HEK293 (cell line): Measurements from ENCODE around the gene SAPCD1.
A peak's percentile ranks its signal among the peaks of the same experiment; 100 is the strongest.

ENCODE experiments used
- AEBP2 ChIP-seq: fragments of 450-650 bp; formaldehyde crosslinking; IDR thresholded peaks from 2 replicates; pipeline ENCODE4 v1.5.1; 2016; ENCODE audit warnings: missing biosample characterization, missing genetic modification characterization, borderline replicate concordance
- ATF2 ChIP-seq: fragments of 450-650 bp; formaldehyde crosslinking; IDR thresholded peaks from 2 replicates; pipeline ENCODE4 v1.5.1; 2016; ENCODE audit warnings: missing biosample characterization, missing genetic modification characterization, low read depth
- GLI4 ChIP-seq: fragments of 450-650 bp; formaldehyde crosslinking; IDR thresholded peaks from 2 replicates; pipeline ENCODE4 v1.5.1; 2016; ENCODE audit warnings: missing biosample characterization, missing genetic modification characterization
- HOXC10 ChIP-seq: sonication (generic); formaldehyde crosslinking; IDR thresholded peaks from 2 replicates; pipeline ENCODE4 v1.8.1; 2023; ENCODE audit warnings: mild to moderate bottlenecking, missing genetic modification reagents
- KLF10 ChIP-seq: fragments of 450-650 bp; IDR thresholded peaks from 2 replicates; pipeline ENCODE4 v1.5.1; 2018; ENCODE audit warnings: missing biosample characterization, mild to moderate bottlenecking, missing genetic modification characterization
- MZF1 ChIP-seq: fragments of 450-650 bp; formaldehyde crosslinking; IDR thresholded peaks from 2 replicates; pipeline ENCODE4 v1.5.1; 2017; ENCODE audit warnings: missing biosample characterization, missing genetic modification characterization, borderline replicate concordance
- RBAK ChIP-seq: fragments of 450-650 bp; formaldehyde crosslinking; IDR thresholded peaks from 2 replicates; pipeline ENCODE4 v1.5.1; 2016; ENCODE audit warnings: missing biosample characterization, missing genetic modification characterization
- REPIN1 ChIP-seq: fragments of 450-650 bp; formaldehyde crosslinking; IDR thresholded peaks from 2 replicates; pipeline ENCODE4 v1.5.1; 2017; ENCODE audit warnings: missing biosample characterization, missing genetic modification characterization, low read depth
- SALL2 ChIP-seq: fragments of 450-650 bp; formaldehyde crosslinking; IDR thresholded peaks from 2 replicates; pipeline ENCODE4 v1.5.0; 2017; ENCODE audit warnings: missing biosample characterization, mild to moderate bottlenecking, missing genetic modification characterization, borderline replicate concordance
- TCF7L2 ChIP-seq: IDR thresholded peaks from 2 replicates; pipeline ENCODE4 v1.6.1; 2011; ENCODE audit warnings: low read depth, mild to moderate bottlenecking, inconsistent platforms, low read length, moderate library complexity, borderline replicate concordance
- TRIM28 ChIP-seq: IDR thresholded peaks from 2 replicates; pipeline ENCODE4 v1.6.1; 2011; ENCODE audit warnings: low read length, control low read depth, borderline replicate concordance
- YY2 ChIP-seq: fragments of 450-650 bp; formaldehyde crosslinking; IDR thresholded peaks from 2 replicates; pipeline ENCODE4 v1.5.1; 2016; ENCODE audit warnings: missing biosample characterization, missing genetic modification characterization
- ZBTB17 ChIP-seq: fragments of 450-650 bp; formaldehyde crosslinking; IDR thresholded peaks from 2 replicates; pipeline ENCODE4 v1.5.1; 2016; ENCODE audit warnings: missing biosample characterization, missing genetic modification characterization
- ZBTB26 ChIP-seq: fragments of 450-650 bp; formaldehyde crosslinking; optimal IDR thresholded peaks from 2 replicates; pipeline ENCODE3; 2016; ENCODE audit warnings: missing biosample characterization, mild to moderate bottlenecking, missing genetic modification characterization
- ZFP3 ChIP-seq: fragments of 450-650 bp; formaldehyde crosslinking; IDR thresholded peaks from 2 replicates; pipeline ENCODE4 v1.5.1; 2016; ENCODE audit warnings: low read depth, missing biosample characterization, missing genetic modification characterization
- ZIC2 ChIP-seq: fragments of 450-650 bp; formaldehyde crosslinking; IDR thresholded peaks from 2 replicates; pipeline ENCODE4 v1.5.1; 2016; ENCODE audit warnings: missing biosample characterization, missing genetic modification characterization
- ZNF132 ChIP-seq: fragments of 450-650 bp; formaldehyde crosslinking; IDR thresholded peaks from 2 replicates; pipeline ENCODE4 v1.5.1; 2017; ENCODE audit warnings: missing biosample characterization, missing genetic modification characterization, borderline replicate concordance
- ZNF169 ChIP-seq: fragments of 450-650 bp; formaldehyde crosslinking; IDR thresholded peaks from 2 replicates; pipeline ENCODE4 v1.5.1; 2016; ENCODE audit warnings: missing biosample characterization, missing genetic modification characterization
- ZNF174 ChIP-seq: fragments of 450-650 bp; formaldehyde crosslinking; IDR thresholded peaks from 2 replicates; pipeline ENCODE4 v1.5.0; 2017; ENCODE audit warnings: missing biosample characterization, mild to moderate bottlenecking, missing genetic modification characterization
- ZNF324 ChIP-seq: fragments of 450-650 bp; formaldehyde crosslinking; IDR thresholded peaks from 2 replicates; pipeline ENCODE4 v1.5.1; 2016; ENCODE audit warnings: missing biosample characterization, missing genetic modification characterization
- ZNF341 ChIP-seq: fragments of 450-650 bp; formaldehyde crosslinking; IDR thresholded peaks from 2 replicates; pipeline ENCODE4; 2016; ENCODE audit warnings: low read depth, missing biosample characterization, missing genetic modification characterization
- ZNF350 ChIP-seq: fragments of 450-650 bp; formaldehyde crosslinking; IDR thresholded peaks from 2 replicates; pipeline ENCODE4 v1.5.0; 2017; ENCODE audit warnings: missing biosample characterization, mild to moderate bottlenecking, missing genetic modification characterization
- ZNF521 ChIP-seq: fragments of 450-650 bp; formaldehyde crosslinking; IDR thresholded peaks from 2 replicates; pipeline ENCODE4 v1.5.1; 2017; ENCODE audit warnings: missing biosample characterization, mild to moderate bottlenecking, missing genetic modification characterization
- ZNF549 ChIP-seq: fragments of 450-650 bp; IDR thresholded peaks from 2 replicates; pipeline ENCODE4 v1.5.1; 2018; ENCODE audit warnings: missing biosample characterization, missing genetic modification characterization, mild to moderate bottlenecking, inconsistent platforms, moderate library complexity
- ZNF596 ChIP-seq: fragments of 450-650 bp; IDR thresholded peaks from 2 replicates; pipeline ENCODE4 v1.5.0; 2018; ENCODE audit warnings: missing biosample characterization, mild to moderate bottlenecking, missing genetic modification characterization, moderate library complexity
- ZNF610 ChIP-seq: fragments of 450-650 bp; formaldehyde crosslinking; IDR thresholded peaks from 2 replicates; pipeline ENCODE4 v1.5.1; 2016; ENCODE audit warnings: missing biosample characterization, missing genetic modification characterization, borderline replicate concordance
- ZNF664 ChIP-seq: fragments of 450-650 bp; formaldehyde crosslinking; IDR thresholded peaks from 2 replicates; pipeline ENCODE4 v1.5.1; 2016; ENCODE audit warnings: missing biosample characterization, missing genetic modification characterization
- ZNF843 ChIP-seq: fragments of 450-650 bp; formaldehyde crosslinking; IDR thresholded peaks from 2 replicates; pipeline ENCODE4 v1.5.1; 2016; ENCODE audit warnings: missing biosample characterization, missing genetic modification characterization
- TF ChIP-seq, protein P1 (sequence below): fragments of 450-650 bp; formaldehyde crosslinking; IDR thresholded peaks from 2 replicates; pipeline ENCODE4 v1.5.1; 2017; ENCODE audit warnings: missing biosample characterization, missing genetic modification characterization
- TF ChIP-seq, protein P2 (sequence below): fragments of 450-650 bp; formaldehyde crosslinking; IDR thresholded peaks from 2 replicates; pipeline ENCODE4 v1.5.1; 2017; ENCODE audit warnings: missing biosample characterization, mild to moderate bottlenecking, missing genetic modification characterization, moderate library complexity
- TF ChIP-seq, protein P3 (sequence below): fragments of 450-650 bp; formaldehyde crosslinking; IDR thresholded peaks from 2 replicates; pipeline ENCODE4 v1.5.1; 2016; ENCODE audit warnings: missing biosample characterization, missing genetic modification characterization

The SAPCD1 gene

GRCh38 chr6:31794866-31795615 lies 32.6 kb downstream of the SAPCD1 start (continued):
- TF ChIP-seq ZFP3 (tag by site-specific recombination) (no peak), TRIM28 (no peak), ZNF843 (no peak), SALL2 (tag by site-specific recombination) (no peak), HOXC10 (CRISPR knock-in tag) (no peak), TCF7L2 (no peak), ZNF174 (tag by site-specific recombination) (no peak), ZNF610 (tag by site-specific recombination) (no peak), AEBP2 (tag by site-specific recombination) (no peak), MZF1 (no peak), YY2 (tag by site-specific recombination) (no peak), ZBTB17 (tag by site-specific recombination) (no peak), ZNF664 (no peak), RBAK (no peak), ZNF521 (no peak), KLF10 (tag by site-specific recombination) (no peak), ZIC2 (tag by site-specific recombination) (peak; percentile 80), ZNF169 (tag by site-specific recombination) (no peak), ZNF350 (tag by site-specific recombination) (no peak), ZBTB26 (tag by site-specific recombination) (no peak), ZNF596 (tag by site-specific recombination) (no peak), ZNF132 (no peak), GLI4 (tag by site-specific recombination) (no peak), ZNF549 (tag by site-specific recombination) (no peak), REPIN1 (no peak), ZNF341 (tag by site-specific recombination) (no peak), ATF2 (no peak), ZNF324 (tag by site-specific recombination) (no peak)
- TF ChIP-seq, protein P1, sequence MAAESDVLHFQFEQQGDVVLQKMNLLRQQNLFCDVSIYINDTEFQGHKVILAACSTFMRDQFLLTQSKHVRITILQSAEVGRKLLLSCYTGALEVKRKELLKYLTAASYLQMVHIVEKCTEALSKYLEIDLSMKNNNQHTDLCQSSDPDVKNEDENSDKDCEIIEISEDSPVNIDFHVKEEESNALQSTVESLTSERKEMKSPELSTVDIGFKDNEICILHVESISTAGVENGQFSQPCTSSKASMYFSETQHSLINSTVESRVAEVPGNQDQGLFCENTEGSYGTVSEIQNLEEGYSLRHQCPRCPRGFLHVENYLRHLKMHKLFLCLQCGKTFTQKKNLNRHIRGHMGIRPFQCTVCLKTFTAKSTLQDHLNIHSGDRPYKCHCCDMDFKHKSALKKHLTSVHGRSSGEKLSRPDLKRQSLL (tag by site-specific recombination): no peak
- TF ChIP-seq, protein P2, sequence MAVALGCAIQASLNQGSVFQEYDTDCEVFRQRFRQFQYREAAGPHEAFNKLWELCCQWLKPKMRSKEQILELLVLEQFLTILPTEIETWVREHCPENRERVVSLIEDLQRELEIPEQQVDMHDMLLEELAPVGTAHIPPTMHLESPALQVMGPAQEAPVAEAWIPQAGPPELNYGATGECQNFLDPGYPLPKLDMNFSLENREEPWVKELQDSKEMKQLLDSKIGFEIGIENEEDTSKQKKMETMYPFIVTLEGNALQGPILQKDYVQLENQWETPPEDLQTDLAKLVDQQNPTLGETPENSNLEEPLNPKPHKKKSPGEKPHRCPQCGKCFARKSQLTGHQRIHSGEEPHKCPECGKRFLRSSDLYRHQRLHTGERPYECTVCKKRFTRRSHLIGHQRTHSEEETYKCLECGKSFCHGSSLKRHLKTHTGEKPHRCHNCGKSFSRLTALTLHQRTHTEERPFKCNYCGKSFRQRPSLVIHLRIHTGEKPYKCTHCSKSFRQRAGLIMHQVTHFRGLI (tag by site-specific recombination): 0 out of 2 replicates have a peak, but pooled peaks have one; percentile 15
- TF ChIP-seq, protein P3, sequence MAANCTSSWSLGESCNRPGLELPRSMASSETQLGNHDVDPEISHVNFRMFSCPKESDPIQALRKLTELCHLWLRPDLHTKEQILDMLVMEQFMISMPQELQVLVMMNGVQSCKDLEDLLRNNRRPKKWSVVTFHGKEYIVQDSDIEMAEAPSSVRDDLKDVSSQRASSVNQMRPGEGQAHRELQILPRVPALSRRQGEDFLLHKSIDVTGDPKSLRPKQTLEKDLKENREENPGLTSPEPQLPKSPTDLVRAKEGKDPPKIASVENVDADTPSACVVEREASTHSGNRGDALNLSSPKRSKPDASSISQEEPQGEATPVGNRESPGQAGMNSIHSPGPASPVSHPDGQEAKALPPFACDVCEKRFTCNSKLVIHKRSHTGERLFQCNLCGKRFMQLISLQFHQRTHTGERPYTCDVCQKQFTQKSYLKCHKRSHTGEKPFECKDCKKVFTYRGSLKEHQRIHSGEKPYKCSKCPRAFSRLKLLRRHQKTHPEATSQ (tag by site-specific recombination): no peak
- TF ChIP-seq, all 188 proteins: peak for 20
